Body of pancreas (tissue), 4 donors: ENCODE data around the gene FXYD3. TPM values are rescaled to one million over a fixed set of nuclear protein-coding genes. Genes with fewer than 3 reads are reported as not detected.

ENCODE experiments used
- ATAC-seq: fragments of 150-250 bp; one replicate; pipeline ENCODE4 v1.9.1; 2016
- DNase-seq, 4 donors: peaks; one replicate each; pipeline ENCODE4 v3.0.0-alpha.2; 2019
- H3K27ac ChIP-seq, 4 donors: fragments of 200-600 bp; sonication (generic); 1 replicate in 3 of 4; 2 replicates in 1 of 4; pipeline versions ENCODE4 v1.5.1 to v1.6.1; 2016 to 2019; ENCODE audit warnings: mild to moderate bottlenecking in 1 of 4, mixed read lengths in 1 of 4, moderate library complexity in 1 of 4
- H3K27me3 ChIP-seq, 2 donors: fragments of 200-600 bp; sonication (generic); one replicate each; pipeline ENCODE4 v1.6.0; 2016; ENCODE audit warnings: mild to moderate bottlenecking in 1 of 2
- H3K36me3 ChIP-seq, 2 donors: fragments of 200-600 bp; sonication (generic); replicated peaks in 1 of 2; 2 replicates each; pipeline ENCODE4 v1.5.1; 2016; ENCODE audit warnings: low read depth in 2 of 2; ENCODE audit not compliant: insufficient read depth in 1 of 2
- H3K4me1 ChIP-seq: fragments of 200-600 bp; sonication (generic); one replicate; pipeline ENCODE4 v1.6.0; 2016
- H3K4me3 ChIP-seq, 2 donors: fragments of 200-600 bp; sonication (generic); 1 replicate in 1 of 2; 2 replicates in 1 of 2; pipeline ENCODE4 v1.5.1; 2016 to 2019
- H3K9me3 ChIP-seq, 3 donors: fragments of 200-600 bp; sonication (generic); 1 replicate in 2 of 3; 2 replicates in 1 of 3; pipeline ENCODE4 v1.5.1; 2016
- POLR2A ChIP-seq, 3 donors: fragments of 450-650 bp; IDR thresholded peaks; one replicate each; pipeline ENCODE4 v1.6.1; 2016; ENCODE audit warnings: antibody characterized with exemption in 3 of 3, mild to moderate bottlenecking in 2 of 3
- WGBS, 2 donors: methylation state at CpG; one replicate each; pipeline ENCODE4 v1.1.5; 2017; 5-methylcytosine and 5-hydroxymethylcytosine counted together
- intact Hi-C: fragments of 100-400 bp; cut with DNase I; formaldehyde crosslinking; loops from one replicate; pipeline ENCODE4 v1.15.1; 2023
- total RNA-seq, 2 donors: library from RNA; depleted of rRNA; stranded (reverse); fragments of >200 nt; gene quantifications; one replicate each; pipeline ENCODE4 v1.1.0, GENCODE V29; 2016
- TF ChIP-seq, protein P1 (sequence below), 7 experiments: fragments of 450-650 bp in 4 of 7; fragments of 200-600 bp in 3 of 7; sonication (generic) in 3 of 7; IDR thresholded peaks; one replicate each; pipeline ENCODE4 v1.5.1; 2016 to 2019; ENCODE audit warnings: antibody characterized with exemption in 7 of 7

FXYD3 gene
- total RNA-seq, 2 donors from 2014 or later = 13.5 to 51.6 TPM

DNA sequence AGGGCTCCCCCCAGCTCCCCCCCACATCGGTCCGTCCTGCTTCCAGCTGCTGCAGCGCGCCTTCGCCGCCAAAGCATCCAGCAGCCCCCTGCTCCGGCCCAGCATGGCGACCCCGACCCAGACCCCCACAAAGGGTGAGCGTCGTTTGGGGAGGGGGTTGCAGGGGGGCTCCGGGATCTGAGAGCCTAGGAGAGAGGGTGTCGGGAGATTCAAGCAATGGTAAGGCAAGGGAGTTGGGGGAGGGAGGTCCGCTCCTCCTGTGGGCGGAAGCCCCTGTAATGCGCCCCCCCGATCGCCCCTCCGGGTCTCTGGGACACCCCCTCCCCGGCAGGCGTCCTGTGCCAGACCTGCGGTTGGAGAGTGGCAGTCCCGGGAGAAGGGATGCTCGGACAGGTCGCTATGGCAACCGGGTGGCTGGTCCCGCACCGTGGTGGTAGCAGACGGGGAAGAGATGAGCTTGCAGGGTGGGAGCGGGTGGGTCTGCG is 27.6 kb downstream of the FXYD3 start, which contains the start of gene FXYD7:
Gene FXYD7, plus strand, starts transcription at position 25 of the 485 bp plus-strand sequence. Its CDS starts 79 bp downstream, at position 104.
- H3K4me3 ChIP-seq = no peak within 1 kb of the TSS
- ATAC-seq = no peak
- WGBS, 2 donors = 3 to 14% methylated on average over 6 to 29 of the region's 31 CpGs

DNA sequence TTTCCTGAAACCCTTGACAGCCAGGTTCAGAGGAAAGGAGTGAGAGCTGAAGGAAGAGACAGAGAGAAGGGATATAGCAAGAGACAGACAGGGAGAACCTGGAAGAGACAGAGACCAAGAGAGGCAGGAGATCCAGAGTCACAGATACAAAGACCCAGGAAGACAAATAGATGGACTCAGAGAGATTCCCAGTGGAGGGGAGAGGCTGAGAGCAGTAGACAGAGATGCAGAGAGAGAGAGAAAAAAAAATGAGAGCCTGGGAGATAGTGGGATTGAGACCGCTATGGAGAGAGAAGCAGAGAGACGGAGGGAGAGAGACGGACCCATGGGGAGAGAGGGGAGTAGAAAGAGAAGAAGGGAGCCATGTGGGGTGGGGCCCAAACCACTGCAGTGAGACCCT is 28.2 kb downstream of the FXYD3 start:
- TF ChIP-seq, protein P1, sequence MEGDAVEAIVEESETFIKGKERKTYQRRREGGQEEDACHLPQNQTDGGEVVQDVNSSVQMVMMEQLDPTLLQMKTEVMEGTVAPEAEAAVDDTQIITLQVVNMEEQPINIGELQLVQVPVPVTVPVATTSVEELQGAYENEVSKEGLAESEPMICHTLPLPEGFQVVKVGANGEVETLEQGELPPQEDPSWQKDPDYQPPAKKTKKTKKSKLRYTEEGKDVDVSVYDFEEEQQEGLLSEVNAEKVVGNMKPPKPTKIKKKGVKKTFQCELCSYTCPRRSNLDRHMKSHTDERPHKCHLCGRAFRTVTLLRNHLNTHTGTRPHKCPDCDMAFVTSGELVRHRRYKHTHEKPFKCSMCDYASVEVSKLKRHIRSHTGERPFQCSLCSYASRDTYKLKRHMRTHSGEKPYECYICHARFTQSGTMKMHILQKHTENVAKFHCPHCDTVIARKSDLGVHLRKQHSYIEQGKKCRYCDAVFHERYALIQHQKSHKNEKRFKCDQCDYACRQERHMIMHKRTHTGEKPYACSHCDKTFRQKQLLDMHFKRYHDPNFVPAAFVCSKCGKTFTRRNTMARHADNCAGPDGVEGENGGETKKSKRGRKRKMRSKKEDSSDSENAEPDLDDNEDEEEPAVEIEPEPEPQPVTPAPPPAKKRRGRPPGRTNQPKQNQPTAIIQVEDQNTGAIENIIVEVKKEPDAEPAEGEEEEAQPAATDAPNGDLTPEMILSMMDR (IDR thresholded peaks at IDR 0.05) = no peak
- TF ChIP-seq POLR2A (IDR thresholded peaks at IDR 0.05) = no peak
- DNase-seq = no peak
- Histone ChIP-seq H3K9me3 (no peaks in the 10 kb centered on the region), H3K36me3 (no peaks in the 10 kb centered on the region), H3K27ac (no peak overlapping the region), H3K27me3 (no peaks in the 10 kb centered on the region), H3K4me1 (peaks cover 16% of the 10 kb centered on the region), H3K4me3 (no peak overlapping the region)
- intact Hi-C loops = loop anchor here (10.0 kb wide), 1 partner anchor 101 kb away; the partner anchor contains the start of gene LSR
- ATAC-seq = no peak
- WGBS, 2 donors = 26 to 29% methylated on average over 3 of the region's 3 CpGs

More for the DNA sequence above, 27.6 kb downstream of the FXYD3 start, which contains the start of gene FXYD7:
- H3K36me3 ChIP-seq = no peaks in the 10 kb centered on the region
- no peaks in the 10 kb centered on the region for H3K27me3 ChIP-seq
- peaks cover 16% of the 10 kb centered on the region for H3K4me1 ChIP-seq
- intact Hi-C loops = loop anchor here (10.0 kb wide), 1 partner anchor 102 kb away; the partner anchor contains the start of gene LSR
- no peak for DNase-seq
- no peaks in the 10 kb centered on the region for H3K9me3 ChIP-seq
- peak within 1 kb of the TSS; percentile 41 to 72 (median 61) for H3K27ac ChIP-seq
- TF ChIP-seq, protein P1 (IDR thresholded peaks at IDR 0.05) = no peak
- TF ChIP-seq POLR2A (IDR thresholded peaks at IDR 0.05) = no peak

DNA sequence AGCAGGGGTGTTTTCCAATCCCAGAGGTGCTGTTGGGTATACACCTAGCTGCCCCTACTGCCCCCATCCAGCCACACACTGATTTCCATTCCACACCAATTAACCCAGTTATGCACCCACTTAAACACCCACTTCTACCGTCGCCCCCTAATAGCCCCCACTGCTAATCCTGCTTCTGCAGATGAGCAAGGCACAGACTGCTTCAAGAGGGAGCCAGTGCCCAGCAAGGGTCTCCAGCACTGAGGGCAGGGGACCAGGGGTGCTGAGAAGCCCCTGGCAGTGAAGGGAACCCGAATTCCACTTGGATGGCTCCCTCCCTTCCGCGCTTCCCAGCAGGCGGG is 28.6 kb downstream of the FXYD3 start:
- H3K4me3 ChIP-seq = no peak overlapping the region
- H3K4me1 ChIP-seq = peaks cover 16% of the 10 kb centered on the region
- no peak for DNase-seq
- intact Hi-C loops = loop anchor here (10.0 kb wide), 1 partner anchor 101 kb away; the partner anchor contains the start of gene LSR
- WGBS, 2 donors = 28 to 48% methylated on average over 4 to 6 of the region's 6 CpGs
- no peaks in the 10 kb centered on the region for H3K27me3 ChIP-seq
- H3K27ac ChIP-seq = no peak overlapping the region
- H3K9me3 ChIP-seq = no peaks in the 10 kb centered on the region
- TF ChIP-seq, protein P1 (IDR thresholded peaks at IDR 0.05) = no peak
- TF ChIP-seq POLR2A (IDR thresholded peaks at IDR 0.05) = no peak
- H3K36me3 ChIP-seq = no peaks in the 10 kb centered on the region
- ATAC-seq = no peak

DNA sequence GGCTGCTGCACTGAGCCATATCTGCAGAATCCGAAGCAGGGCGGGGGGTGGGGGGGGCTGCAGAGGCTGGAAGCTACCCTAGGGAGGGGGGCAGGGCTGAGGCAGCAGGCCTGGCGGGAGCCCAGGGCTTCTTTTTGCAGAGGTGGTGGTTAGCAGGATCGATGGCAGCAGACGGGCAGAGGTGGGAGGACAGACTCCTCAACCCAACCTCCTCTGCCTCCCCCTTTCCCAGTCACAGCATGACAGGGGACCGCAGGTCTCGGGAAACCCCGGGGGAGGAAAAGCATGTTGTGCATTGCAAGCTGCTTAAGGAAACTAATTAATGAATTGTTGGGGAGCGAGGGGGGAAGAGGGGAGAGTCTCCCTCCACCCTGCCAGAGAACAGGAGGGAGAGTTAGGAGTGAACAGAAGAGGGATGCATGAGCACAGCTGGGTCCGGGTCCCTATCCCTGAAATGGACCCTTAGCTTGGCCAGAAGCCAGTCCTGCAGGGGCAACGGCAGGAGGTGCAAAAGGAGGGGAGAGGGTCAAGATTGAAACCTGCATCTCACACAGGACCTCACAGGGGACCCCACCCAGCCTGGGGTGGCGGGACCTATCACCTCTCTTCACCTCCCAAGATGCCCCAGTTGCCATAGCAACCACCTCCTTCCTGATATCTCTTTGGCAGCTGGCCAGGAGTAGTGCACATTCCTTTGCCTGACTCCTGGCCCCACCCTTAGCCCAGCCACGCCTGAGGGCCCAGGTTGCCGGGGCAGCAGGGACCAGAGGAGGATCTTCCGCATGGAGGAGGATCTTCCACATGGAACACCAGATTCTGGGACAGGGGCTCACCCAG is 29.2 kb downstream of the FXYD3 start:
- H3K27me3 ChIP-seq = no peaks in the 10 kb centered on the region
- intact Hi-C loops = loop anchor here (10.0 kb wide), 1 partner anchor 100 kb away; the partner anchor contains the start of gene LSR

More for the DNA sequence above, 29.2 kb downstream of the FXYD3 start:
- no peak overlapping the region for H3K4me3 ChIP-seq
- TF ChIP-seq, protein P1 (IDR thresholded peaks at IDR 0.05) = no peak
- TF ChIP-seq POLR2A (IDR thresholded peaks at IDR 0.05) = no peak
- H3K27ac ChIP-seq = no peak overlapping the region
- WGBS, 2 donors = 23 to 25% methylated on average over 12 of the region's 15 CpGs
- ATAC-seq (no peak), DNase-seq (peak; percentile 30 to 66 (median 41))
- H3K36me3 ChIP-seq = no peaks in the 10 kb centered on the region
- H3K4me1 ChIP-seq = peaks cover 16% of the 10 kb centered on the region
- H3K9me3 ChIP-seq = no peaks in the 10 kb centered on the region
